Measurements from ENCODE around the gene MAPK7. TPM values are rescaled to one million over a fixed set of nuclear protein-coding genes. Genes with fewer than 3 reads are reported as not detected.

The MAPK7 gene
- total and polyA plus RNA-seq, 3 donors from 2014 or later, result 49.7 to 65.4 (median 54.1) TPM

- intact Hi-C loops (cut with DNase I; ENCODE audit: low total_unique reads), result no loop called here
- no peaks in the 10 kb centered on the region for H3K27me3 ChIP-seq
- no peaks in the 10 kb centered on the region for H3K4me1 ChIP-seq
- DNase-seq, result no peak
- no peaks in the 10 kb centered on the region for H3K9me3 ChIP-seq
- TF ChIP-seq POLR2A (IDR thresholded peaks at IDR 0.05) (no peak), CTCF (IDR thresholded peaks at IDR 0.05) (no peak)
- H3K4me3 ChIP-seq, result no peak overlapping the region
- 83 to 97% methylated on average over 2 of the region's 2 CpGs for WGBS, 2 donors
- H3K27ac ChIP-seq, result no peak overlapping the region
- H3K36me3 ChIP-seq (ENCODE audit: low read depth, missing control alignments), result no peaks in the 10 kb centered on the region
Observed at GRCh38 chr17:19408346-19408710, 30.0 kb downstream of the MAPK7 start.

GRCh38 chr17:19409066-19409465 is 30.8 kb downstream of the MAPK7 start:
- no peak for TF ChIP-seq CTCF (IDR thresholded peaks at IDR 0.05)
- TF ChIP-seq POLR2A (IDR thresholded peaks at IDR 0.05), result no peak
- intact Hi-C loops (cut with DNase I; ENCODE audit: low total_unique reads), result no loop called here
- Histone ChIP-seq H3K4me1 (no peaks in the 10 kb centered on the region), H3K36me3 (ENCODE audit: low read depth, missing control alignments) (no peaks in the 10 kb centered on the region), H3K4me3 (no peak overlapping the region), H3K27ac (no peak overlapping the region), H3K27me3 (no peaks in the 10 kb centered on the region), H3K9me3 (no peaks in the 10 kb centered on the region)
- no peak for DNase-seq
- 95 to 96% methylated on average over 3 of the region's 3 CpGs for WGBS, 2 donors

GRCh38 chr17:19409509-19409908 is 31.2 kb downstream of the MAPK7 start:
- Histone ChIP-seq H3K27ac (no peak overlapping the region), H3K27me3 (no peaks in the 10 kb centered on the region), H3K4me3 (no peak overlapping the region), H3K4me1 (no peaks in the 10 kb centered on the region), H3K9me3 (no peaks in the 10 kb centered on the region), H3K36me3 (ENCODE audit: low read depth, missing control alignments) (no peaks in the 10 kb centered on the region)
- no peak for DNase-seq
- WGBS, 2 donors, result 88 to 93% methylated on average over 2 to 3 of the region's 3 CpGs
- TF ChIP-seq CTCF (IDR thresholded peaks at IDR 0.05) (no peak), POLR2A (IDR thresholded peaks at IDR 0.05) (no peak)
- intact Hi-C loops (cut with DNase I; ENCODE audit: low total_unique reads), result no loop called here

- Histone ChIP-seq H3K27ac (no peak overlapping the region), H3K4me3 (no peak overlapping the region), H3K4me1 (no peaks in the 10 kb centered on the region), H3K27me3 (no peaks in the 10 kb centered on the region), H3K9me3 (no peaks in the 10 kb centered on the region), H3K36me3 (ENCODE audit: low read depth, missing control alignments) (no peaks in the 10 kb centered on the region)
- intact Hi-C loops (cut with DNase I; ENCODE audit: low total_unique reads), result no loop called here
- 91 to 99% methylated on average over 6 of the region's 6 CpGs for WGBS, 2 donors
- no peak for TF ChIP-seq CTCF (IDR thresholded peaks at IDR 0.05)
- TF ChIP-seq POLR2A (IDR thresholded peaks at IDR 0.05), result no peak
- no peak for DNase-seq
Observed at GRCh38 chr17:19410091-19410490, 31.8 kb downstream of the MAPK7 start.

- 48 to 52% methylated on average over 23 of the region's 23 CpGs for WGBS, 2 donors
- no peaks in the 10 kb centered on the region for H3K4me1 ChIP-seq
- H3K27ac ChIP-seq, result no peak within 1 kb of the TSS
- DNase-seq, result no peak
- intact Hi-C loops (cut with DNase I; ENCODE audit: low total_unique reads), result no loop called here
- no peaks in the 10 kb centered on the region for H3K9me3 ChIP-seq
- H3K4me3 ChIP-seq, result no peak within 1 kb of the TSS
- H3K27me3 ChIP-seq, result no peaks in the 10 kb centered on the region
- TF ChIP-seq CTCF (IDR thresholded peaks at IDR 0.05) (no peak), POLR2A (IDR thresholded peaks at IDR 0.05) (no peak)
- no peaks in the 10 kb centered on the region for H3K36me3 ChIP-seq (ENCODE audit: low read depth, missing control alignments)
Observed at GRCh38 chr17:19410875-19411620, 32.8 kb downstream of the MAPK7 start, which contains the start of gene RNF112. TSS of gene RNF112 (plus strand) at chr17:19411232. CDS start at chr17:19411409, 177 bp downstream.
